ENCODE results near the gene TOR4A.

TOR4A gene

DNA sequence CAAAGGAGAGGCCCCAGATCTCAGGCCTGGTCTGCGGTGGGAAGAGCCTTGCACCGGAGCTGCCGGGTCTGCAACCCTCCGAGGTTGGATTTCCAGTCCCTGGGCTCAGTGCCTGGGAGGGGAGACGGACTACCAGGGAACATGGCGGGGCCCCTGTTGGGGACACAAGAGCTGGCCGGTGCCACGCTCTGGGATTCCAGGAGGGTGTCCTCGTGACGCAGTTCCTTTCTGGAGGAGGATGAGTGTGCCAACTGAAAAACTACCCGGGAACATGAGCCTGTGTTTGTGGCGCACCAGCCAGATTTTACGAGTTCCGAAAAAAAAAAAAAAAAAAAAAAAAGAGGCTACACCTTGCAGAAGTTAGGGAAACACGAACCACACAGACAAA lies 15.6 kb downstream of the TOR4A start:
- TF ChIP-seq CTCF (conservative IDR thresholded peaks at IDR 0.05), result no peak
- peak overlapping the region; percentile 99 for H3K27ac ChIP-seq

GRCh38 chr9:137293482-137294090 lies 16.1 kb downstream of the TOR4A start:
- peak overlapping the region; percentile 99 for H3K27ac ChIP-seq
- no peak for TF ChIP-seq CTCF (conservative IDR thresholded peaks at IDR 0.05)

- TF ChIP-seq CTCF (conservative IDR thresholded peaks at IDR 0.05), result no peak
- H3K27ac ChIP-seq, result peak overlapping the region; percentile 99
These were observed 16.7 kb downstream of the TOR4A start for GRCh38 chr9:137294091-137294680.

- peak overlapping the region; percentile 99 for H3K27ac ChIP-seq
- TF ChIP-seq CTCF (conservative IDR thresholded peaks at IDR 0.05), result no peak
These were observed 17.2 kb downstream of the TOR4A start for GRCh38 chr9:137294681-137295237.

GRCh38 chr9:137295238-137295811 lies 17.8 kb downstream of the TOR4A start:
- TF ChIP-seq CTCF (conservative IDR thresholded peaks at IDR 0.05), result peak; percentile 97
- peak overlapping the region; percentile 99 for H3K27ac ChIP-seq

- TF ChIP-seq CTCF (conservative IDR thresholded peaks at IDR 0.05), result no peak
- peak overlapping the region; percentile 99 for H3K27ac ChIP-seq
These were observed 18.5 kb downstream of the TOR4A start for GRCh38 chr9:137295849-137296669.
